ENCODE data around the gene UNC119.

GRCh38 chr17:28505986-28506665 is 46.3 kb downstream of the UNC119 start, which contains the start of gene FOXN1:
- TF ChIP-seq CTCF (IDR thresholded peaks at IDR 0.05; ENCODE audit: low read depth, low read length, poor library complexity, severe bottlenecking), result no peak
- no peak for TF ChIP-seq EZH2phosphoT487 (IDR thresholded peaks at IDR 0.05; ENCODE audit: borderline replicate concordance, low read length)
